Uterus (tissue), 4 donors: ENCODE data around the gene SELENOS. TPM values are rescaled to one million over a fixed set of nuclear protein-coding genes. Genes with fewer than 3 reads are reported as not detected.
"Not testable (repeated sequence)": the region's sequence is repeated elsewhere in the genome, so short reads cannot be mapped to it uniquely, and the experiment has no call there.

Source experiments
- DNase-seq, 2 donors: peaks; one replicate each; pipeline ENCODE4 v3.0.0-alpha.2; 2019 to 2020
- H3K27ac ChIP-seq, 2 donors: fragments of 200-600 bp; sonication (generic); 1 replicate in 1 of 2; 2 replicates in 1 of 2; pipeline ENCODE4 v1.5.1; 2016 to 2018
- H3K27me3 ChIP-seq, 2 donors: fragments of 200-600 bp; sonication (generic); one replicate each; pipeline ENCODE4 v1.5.1; 2018 to 2019; ENCODE audit warnings: control low read depth in 1 of 2
- H3K36me3 ChIP-seq, 2 donors: fragments of 200-600 bp; sonication (generic); one replicate each; pipeline ENCODE4 v1.5.1; 2019; ENCODE audit warnings: control low read depth in 1 of 2
- H3K4me1 ChIP-seq, 2 donors: fragments of 200-600 bp; sonication (generic); one replicate each; pipeline ENCODE4 v1.5.1; 2018 to 2019; ENCODE audit warnings: control low read depth in 1 of 2
- H3K4me3 ChIP-seq, 2 donors: fragments of 200-600 bp; sonication (generic); 1 replicate in 1 of 2; 2 replicates in 1 of 2; pipeline ENCODE4 v1.5.1; 2018 to 2019; ENCODE audit warnings: mild to moderate bottlenecking in 1 of 2
- H3K9me3 ChIP-seq, 2 donors: fragments of 200-600 bp; sonication (generic); one replicate each; pipeline ENCODE4 v1.5.1; 2019; ENCODE audit warnings: control low read depth in 1 of 2
- CTCF ChIP-seq, 4 experiments: fragments of 200-600 bp in 2 of 4; fragments of 450-650 bp in 2 of 4; sonication (generic) in 2 of 4; IDR thresholded peaks; one replicate each; pipeline ENCODE4 v1.5.1; 2016 to 2019; ENCODE audit warnings: antibody characterized with exemption in 4 of 4, mild to moderate bottlenecking in 2 of 4, moderate library complexity in 1 of 4
- POLR2A ChIP-seq, 2 donors: fragments of 450-650 bp; IDR thresholded peaks; one replicate each; pipeline ENCODE4 v1.6.1; 2016; ENCODE audit warnings: antibody characterized with exemption in 2 of 2, mild to moderate bottlenecking in 1 of 2, moderate library complexity in 1 of 2
- intact Hi-C: fragments of 100-400 bp; cut with DNase I; formaldehyde crosslinking; loops from one replicate; pipeline ENCODE4 v1.15.1; 2023; ENCODE audit warnings: low total_unique reads
- total RNA-seq, 4 donors: library from RNA; depleted of rRNA in 3 of 4; stranded (reverse); fragments of >200 nt in 3 of 4; gene quantifications; one replicate each; pipeline versions ENCODE4 v1.1.0 to v1.2.4, GENCODE V29; 2014 to 2023
- donor health status: DM: yes; HTN: yes; CAD: no.

Gene SELENOS
- total RNA-seq, 4 donors from 2014 or later: 36.9 to 90.0 (median 56.3) TPM

GRCh38 chr15:101295607-101296161, 18.4 kb upstream of the SELENOS start:
- Histone ChIP-seq H3K36me3 (no peaks in the 10 kb centered on the region), H3K27me3 (no peaks in the 10 kb centered on the region), H3K9me3 (no peaks in the 10 kb centered on the region), H3K27ac (peak overlapping the region; percentile 75 to 95), H3K4me1 (peaks cover 0 to 5% of the 10 kb centered on the region in 2 donors), H3K4me3 (peak overlapping the region; percentile 82 to 95)
- DNase-seq: no peak
- TF ChIP-seq CTCF (IDR thresholded peaks at IDR 0.05): no peak
- TF ChIP-seq POLR2A (IDR thresholded peaks at IDR 0.05): no peak
- intact Hi-C loops: loop anchor here (5.0 kb wide), 1 partner anchor 357 kb away; the partner anchor contains the start of gene TM2D3

DNA sequence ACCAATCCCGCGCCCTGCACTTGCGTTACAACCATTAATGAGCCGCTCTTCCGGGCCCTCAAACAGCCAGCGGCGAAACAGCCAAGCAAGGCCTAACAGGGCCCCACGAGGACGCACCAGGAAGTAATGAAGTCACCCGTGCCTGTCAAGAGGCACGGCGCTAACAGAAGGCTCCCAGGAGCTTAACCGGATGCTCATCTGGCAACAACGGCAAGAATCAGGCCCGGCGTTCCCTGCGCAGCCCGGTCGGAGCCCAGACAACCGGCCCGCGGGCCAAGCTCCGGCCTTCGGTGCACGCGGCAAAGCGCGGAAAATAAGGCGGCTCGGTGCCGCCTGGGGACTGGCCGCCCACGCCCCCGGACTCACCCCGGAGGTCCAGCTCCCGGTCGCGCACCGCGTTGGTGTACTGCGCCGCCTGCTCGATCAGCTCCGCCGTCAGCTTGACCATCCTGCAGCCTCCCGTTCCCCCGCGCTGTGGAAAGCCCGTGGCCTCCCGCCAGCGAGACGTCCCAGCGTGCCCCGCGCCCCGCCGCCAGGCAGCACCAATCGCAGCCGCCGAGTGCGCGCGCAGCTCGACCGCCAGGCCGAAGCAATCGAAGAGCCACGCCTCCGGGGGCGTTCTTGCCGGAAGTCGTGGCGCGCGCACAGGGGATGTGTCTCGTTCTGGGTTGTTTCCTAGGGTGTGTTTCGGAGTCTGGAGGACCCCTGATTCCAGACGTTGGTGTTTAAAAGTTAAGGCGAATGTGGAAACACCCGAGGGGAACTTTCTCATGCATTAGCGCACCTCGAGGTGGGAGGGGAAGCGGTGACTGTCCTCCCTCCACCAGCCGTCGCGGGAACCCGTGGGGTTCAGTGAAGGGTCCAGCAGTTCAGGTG, 17.7 kb upstream of the SELENOS start, which contains the start of gene SNRPA1:
SNRPA1 (minus strand) TSS at position 518 of the 876 bp plus-strand sequence; CDS start at position 448, 70 bp downstream.
- TF ChIP-seq POLR2A (IDR thresholded peaks at IDR 0.05): peak; percentile 66 to 86
- TF ChIP-seq CTCF (IDR thresholded peaks at IDR 0.05): peak in 1 of 4 experiments; percentile 53
- intact Hi-C loops: loop anchor here (5.0 kb wide), 1 partner anchor 357 kb away; the partner anchor contains the start of gene TM2D3

GRCh38 chr15:101293122-101293521, 15.8 kb upstream of the SELENOS start:
- H3K36me3 ChIP-seq: no peaks in the 10 kb centered on the region
- no peak overlapping the region for H3K27ac ChIP-seq
- no peaks in the 10 kb centered on the region for H3K27me3 ChIP-seq
- peaks cover 0 to 5% of the 10 kb centered on the region in 2 donors for H3K4me1 ChIP-seq
- intact Hi-C loops: no loop called here
- H3K4me3 ChIP-seq: peak overlapping the region in 1 of 2 donors; percentile 95
- TF ChIP-seq CTCF (IDR thresholded peaks at IDR 0.05) (no peak), POLR2A (IDR thresholded peaks at IDR 0.05) (no peak)
- DNase-seq: no peak
- H3K9me3 ChIP-seq: no peaks in the 10 kb centered on the region

More for the DNA sequence above, 17.7 kb upstream of the SELENOS start, which contains the start of gene SNRPA1:
- H3K27ac ChIP-seq: peak within 1 kb of the TSS; percentile 85 to 95
- peak within 1 kb of the TSS; percentile 82 to 95 for H3K4me3 ChIP-seq
- H3K36me3 ChIP-seq: no peaks in the 10 kb centered on the region
- H3K9me3 ChIP-seq: no peaks in the 10 kb centered on the region
- DNase-seq: peak; percentile 97 to 98
- peaks cover 0 to 5% of the 10 kb centered on the region in 2 donors for H3K4me1 ChIP-seq
- no peaks in the 10 kb centered on the region for H3K27me3 ChIP-seq

DNA sequence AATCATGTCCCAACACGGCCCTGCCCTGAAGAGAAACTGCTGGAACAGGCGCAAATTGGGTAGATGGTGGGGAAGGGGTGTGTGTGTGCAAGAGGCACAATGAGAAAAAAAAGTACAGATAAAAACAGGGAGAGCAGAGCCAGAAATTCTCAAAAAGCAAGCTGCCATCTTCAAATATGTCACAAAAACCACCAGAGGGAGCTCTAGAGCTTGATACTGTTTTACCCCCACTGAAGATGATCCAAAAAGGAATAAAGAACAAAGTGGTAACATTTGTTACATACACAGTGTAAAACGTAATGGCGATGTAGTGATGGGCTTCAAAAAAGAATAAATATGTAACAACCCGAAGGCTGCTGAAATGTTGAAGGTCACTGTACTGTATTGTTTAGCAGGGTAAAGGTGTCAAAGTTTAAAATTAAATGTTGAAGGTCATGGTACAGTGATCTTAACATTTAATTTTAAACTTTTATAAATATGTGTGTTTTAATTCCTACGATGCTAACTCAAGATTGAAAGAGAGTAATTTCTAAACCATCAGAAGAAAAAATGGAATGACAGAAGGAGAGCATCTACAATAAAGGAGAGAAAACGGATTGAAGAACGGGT, 11.7 kb upstream of the SELENOS start:
- H3K4me1 ChIP-seq: peaks cover 0 to 5% of the 10 kb centered on the region in 2 donors
- H3K27ac ChIP-seq: no peak overlapping the region
- peak in 3 of 4 experiments; percentile 26 to 34 (median 29) for TF ChIP-seq CTCF (IDR thresholded peaks at IDR 0.05)
- no peak for TF ChIP-seq POLR2A (IDR thresholded peaks at IDR 0.05)
- no peaks in the 10 kb centered on the region for H3K27me3 ChIP-seq
- H3K9me3 ChIP-seq: no peaks in the 10 kb centered on the region
- H3K36me3 ChIP-seq: no peaks in the 10 kb centered on the region
- no peak overlapping the region for H3K4me3 ChIP-seq
- DNase-seq: no peak
- intact Hi-C loops: no loop called here

DNA sequence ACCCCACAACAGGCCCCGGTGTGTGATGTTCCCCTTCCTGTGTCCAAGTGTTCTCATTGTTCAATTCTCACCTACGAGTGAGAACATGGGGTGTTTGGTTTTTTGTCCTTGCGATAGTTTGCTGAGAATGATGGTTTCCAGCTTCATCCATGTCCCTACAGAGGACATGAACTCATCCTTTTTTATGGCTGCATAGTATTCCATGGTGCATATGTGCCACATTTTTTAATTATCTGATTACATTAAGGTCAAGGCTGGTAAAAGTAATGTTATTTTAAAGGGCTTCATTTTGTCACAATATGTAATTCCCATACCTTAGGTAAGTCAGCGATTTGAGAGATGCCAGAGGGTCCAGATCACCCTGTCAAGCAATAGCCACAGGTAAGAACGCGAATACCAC, 10.1 kb upstream of the SELENOS start:
- DNase-seq, H3K36me3 ChIP-seq, intact Hi-C loops, H3K27me3 ChIP-seq, H3K4me1 ChIP-seq, H3K27ac ChIP-seq, H3K4me3 ChIP-seq, H3K9me3 ChIP-seq: not testable (repeated sequence)
